ENCODE measurements around the gene LOX. TPM values are rescaled to one million over a fixed set of nuclear protein-coding genes. Genes with fewer than 3 reads are reported as not detected.
A peak's percentile ranks its signal among the peaks of the same experiment; 100 is the strongest.

Gene LOX
- total RNA-seq, 2 experiments from 2014 or later: not detected

DNA sequence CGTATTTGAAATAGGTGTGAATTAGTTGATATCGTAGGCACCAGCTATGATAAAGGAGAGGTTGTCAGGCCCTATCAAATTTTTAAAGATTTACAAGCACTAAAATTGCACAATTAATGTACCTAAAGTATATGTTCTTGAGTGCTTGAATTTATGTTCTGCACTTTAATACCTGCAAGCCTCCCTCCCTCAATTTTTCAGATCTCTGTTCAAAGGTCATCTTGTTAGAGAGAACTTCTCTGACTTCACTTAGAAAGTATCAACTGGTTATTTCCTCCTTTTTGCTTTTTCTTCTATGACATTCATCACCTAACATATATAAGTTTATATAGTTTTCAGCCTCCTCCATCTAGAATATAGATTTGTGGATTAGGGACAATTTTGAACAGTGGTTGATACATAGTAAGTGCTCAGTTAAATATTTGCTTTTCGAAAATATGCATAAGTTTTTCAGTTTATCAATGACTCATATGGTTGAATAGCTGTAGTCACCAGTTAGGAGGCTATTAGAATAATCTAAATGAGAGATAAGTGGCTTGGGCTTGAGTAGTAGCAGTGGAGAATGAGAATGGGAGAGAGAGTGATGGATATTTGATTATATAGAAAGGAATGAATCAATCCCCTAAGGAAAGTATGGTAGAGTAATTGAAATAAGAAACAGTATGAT lies 37.3 kb downstream of the LOX start:
- Mint-ChIP-seq H3K27me3 (no peaks in the 10 kb centered on the region), H3K9me3 (peaks cover 11% of the 10 kb centered on the region), H3K36me3 (peaks cover 27% of the 10 kb centered on the region), H3K4me3 (no peak overlapping the region), H3K4me1 (no peaks in the 10 kb centered on the region), H3K27ac (no peak overlapping the region)
- no peak for DNase-seq

DNA sequence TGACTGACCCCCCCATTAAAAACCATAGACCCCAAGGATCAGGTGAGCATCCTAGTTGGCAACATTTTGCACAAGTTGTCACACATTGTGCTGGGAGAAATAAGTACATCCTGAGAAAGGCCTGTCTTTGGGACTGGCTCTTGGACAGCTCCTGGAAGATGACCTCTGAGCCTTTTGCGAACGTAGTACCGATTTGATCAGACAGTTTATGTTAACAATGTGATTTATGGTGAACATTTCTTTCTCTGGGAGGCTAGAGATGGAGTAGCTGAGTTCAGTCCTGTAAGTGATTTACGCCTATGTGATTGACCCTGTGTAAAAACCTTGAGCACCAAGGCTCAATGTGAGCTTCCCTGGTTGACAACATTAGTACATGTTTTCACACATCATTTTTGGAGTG lies 41.7 kb downstream of the LOX start:
- DNase-seq: no peak
- no peak overlapping the region for H3K27ac Mint-ChIP-seq
- H3K4me3 Mint-ChIP-seq: no peak overlapping the region
- H3K4me1 Mint-ChIP-seq: no peaks in the 10 kb centered on the region
- H3K36me3 Mint-ChIP-seq: peaks cover 21% of the 10 kb centered on the region
- H3K9me3 Mint-ChIP-seq: no peaks in the 10 kb centered on the region
- no peaks in the 10 kb centered on the region for H3K27me3 Mint-ChIP-seq

DNA sequence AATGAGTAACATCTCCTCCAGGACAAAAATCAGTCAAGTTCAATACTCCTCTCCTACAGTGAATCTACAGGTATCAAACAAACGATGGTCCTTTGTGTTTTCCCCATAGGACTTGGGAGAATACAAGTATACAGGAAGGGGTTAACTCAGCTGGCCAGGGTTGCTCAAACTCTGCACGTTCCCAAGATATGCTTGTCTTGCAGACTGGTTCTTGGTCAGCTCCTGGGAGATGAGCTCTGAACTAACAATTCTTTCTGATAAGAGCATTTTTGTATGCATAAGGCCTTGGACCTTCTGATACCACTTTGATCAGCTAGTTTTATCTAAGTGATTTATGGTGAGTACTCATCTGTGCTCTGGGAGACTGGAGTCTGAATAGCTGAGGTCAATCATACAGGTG lies 42.1 kb downstream of the LOX start:
- DNase-seq: no peak
- Mint-ChIP-seq H3K36me3 (peaks cover 25% of the 10 kb centered on the region), H3K4me3 (no peak overlapping the region), H3K9me3 (no peaks in the 10 kb centered on the region), H3K27ac (no peak overlapping the region), H3K27me3 (no peaks in the 10 kb centered on the region), H3K4me1 (no peaks in the 10 kb centered on the region)

DNA sequence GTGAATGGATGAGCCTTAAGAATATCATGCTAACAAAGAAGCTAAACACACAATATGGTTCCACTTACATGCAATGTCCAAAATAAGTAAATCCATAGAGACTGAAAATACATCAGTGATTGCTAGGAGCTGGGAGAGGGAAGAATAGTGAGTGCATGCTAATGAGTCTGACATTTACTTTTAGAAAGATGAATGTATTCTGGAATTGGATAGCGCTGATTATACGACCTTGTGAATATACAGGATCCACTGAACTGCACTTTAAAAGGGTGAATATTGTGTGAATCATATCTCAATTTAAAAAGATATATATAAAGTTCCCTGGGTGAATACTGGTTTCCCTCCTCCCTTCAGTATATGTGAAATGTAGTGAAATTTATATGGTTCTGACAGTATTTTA lies 46.2 kb downstream of the LOX start:
- Mint-ChIP-seq H3K9me3 (no peaks in the 10 kb centered on the region), H3K27me3 (no peaks in the 10 kb centered on the region), H3K36me3 (peaks cover 37% of the 10 kb centered on the region), H3K4me1 (peaks cover 2% of the 10 kb centered on the region), H3K4me3 (no peak overlapping the region), H3K27ac (no peak overlapping the region)
- no peak for DNase-seq

DNA sequence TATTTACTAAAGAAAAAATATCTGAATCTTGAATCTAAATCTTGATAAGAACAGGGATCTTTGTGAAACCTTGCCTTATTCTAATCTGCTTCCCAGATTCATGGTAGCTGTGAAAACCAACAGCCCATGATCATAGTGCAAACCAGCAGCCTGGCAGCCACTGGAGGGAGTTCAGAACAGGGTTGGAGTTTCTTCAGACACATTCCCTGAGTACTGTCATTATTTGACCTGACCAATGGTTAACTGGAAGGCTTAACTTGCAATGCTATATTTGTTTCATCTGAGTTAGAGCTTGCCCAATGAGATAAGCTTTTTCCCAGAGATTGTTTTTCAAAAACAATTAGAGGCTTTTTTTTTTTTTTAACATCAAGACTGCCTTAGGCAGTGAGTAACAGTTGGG lies 47.8 kb downstream of the LOX start:
- H3K4me1 Mint-ChIP-seq: peaks cover 2% of the 10 kb centered on the region
- H3K36me3 Mint-ChIP-seq: peaks cover 40% of the 10 kb centered on the region
- DNase-seq: no peak
- H3K4me3 Mint-ChIP-seq: no peak overlapping the region
- no peaks in the 10 kb centered on the region for H3K9me3 Mint-ChIP-seq
- no peak overlapping the region for H3K27ac Mint-ChIP-seq
- no peaks in the 10 kb centered on the region for H3K27me3 Mint-ChIP-seq

DNA sequence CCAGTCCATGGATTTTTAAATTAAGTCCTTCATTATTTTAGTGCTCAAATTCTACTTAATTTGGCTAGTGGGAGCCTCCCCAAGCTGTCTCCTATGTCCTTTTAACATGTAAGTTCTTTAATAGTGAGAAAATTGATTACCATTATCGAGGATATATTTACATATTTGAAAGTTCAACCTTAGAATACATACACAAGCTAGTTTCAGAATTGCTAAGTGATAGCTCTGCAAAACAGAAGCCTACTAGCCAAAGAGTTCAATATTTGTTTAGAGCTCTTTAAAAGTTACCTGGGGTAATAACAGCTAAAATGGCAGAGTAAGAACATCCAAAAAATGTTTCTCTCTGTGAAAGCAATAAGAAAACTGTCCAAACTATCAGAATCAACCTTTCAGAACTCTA lies 48.2 kb downstream of the LOX start:
- H3K36me3 Mint-ChIP-seq: peaks cover 37% of the 10 kb centered on the region
- H3K9me3 Mint-ChIP-seq: no peaks in the 10 kb centered on the region
- no peak overlapping the region for H3K27ac Mint-ChIP-seq
- no peak for DNase-seq
- H3K27me3 Mint-ChIP-seq: no peaks in the 10 kb centered on the region
- peaks cover 2% of the 10 kb centered on the region for H3K4me1 Mint-ChIP-seq
- H3K4me3 Mint-ChIP-seq: no peak overlapping the region

DNA sequence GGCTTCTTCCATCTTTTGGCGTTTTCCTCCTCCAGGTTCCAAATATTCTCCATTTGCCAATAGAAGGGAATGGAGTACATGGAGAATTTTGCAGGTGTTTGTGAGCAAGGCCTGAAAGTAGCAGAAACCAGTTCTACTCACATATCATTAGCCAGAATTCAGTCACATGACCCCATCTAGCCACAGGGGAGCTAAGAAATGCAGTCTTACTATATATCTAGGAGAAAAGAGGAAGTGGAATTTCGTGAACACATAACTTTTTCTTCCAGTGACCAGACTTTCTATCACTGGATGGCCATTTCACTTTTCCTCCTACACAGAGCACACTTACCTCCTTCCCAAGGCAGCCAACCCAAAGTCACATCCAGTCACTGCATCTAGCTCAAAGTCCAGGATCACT lies 55.1 kb downstream of the LOX start:
- Mint-ChIP-seq H3K27ac (no peak overlapping the region), H3K36me3 (peaks cover 43% of the 10 kb centered on the region), H3K4me1 (peaks cover 11% of the 10 kb centered on the region), H3K4me3 (no peak overlapping the region), H3K27me3 (no peaks in the 10 kb centered on the region), H3K9me3 (no peaks in the 10 kb centered on the region)
- no peak for DNase-seq

DNA sequence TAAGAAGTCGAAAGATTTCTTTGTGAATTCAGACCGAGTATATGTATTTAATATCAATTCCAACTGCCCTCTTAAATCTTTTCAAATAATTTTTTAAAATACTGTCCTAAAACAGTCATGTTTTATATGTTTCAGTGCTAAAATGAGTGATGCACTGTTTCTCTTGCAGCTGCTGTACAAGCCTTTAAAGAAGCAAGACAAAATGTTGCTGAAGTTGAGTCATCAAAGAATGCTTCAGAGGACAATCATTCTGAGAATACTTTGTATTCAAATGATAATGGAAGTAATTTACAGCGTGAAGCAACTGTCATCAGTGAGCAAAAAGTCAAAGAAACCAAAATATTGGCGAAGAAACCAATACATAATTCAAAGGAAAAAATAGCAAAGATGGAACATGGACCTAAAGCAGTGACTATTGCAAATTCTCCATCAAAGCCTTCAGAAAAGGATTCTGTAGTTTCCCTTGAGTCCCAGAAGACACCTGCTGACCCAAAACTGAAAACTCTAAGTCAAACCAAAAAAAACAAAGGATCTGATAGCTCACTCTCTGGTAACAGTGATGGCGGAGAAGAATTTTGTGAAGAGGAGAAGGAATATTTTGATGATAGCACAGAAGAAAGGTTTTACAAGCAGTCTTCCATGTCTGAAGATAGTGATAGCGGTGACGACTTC lies 58.0 kb downstream of the LOX start:
- H3K36me3 Mint-ChIP-seq: peaks cover 47% of the 10 kb centered on the region
- no peaks in the 10 kb centered on the region for H3K9me3 Mint-ChIP-seq
- DNase-seq: no peak
- no peak overlapping the region for H3K4me3 Mint-ChIP-seq
- H3K27ac Mint-ChIP-seq: peak overlapping the region; percentile 27
- H3K4me1 Mint-ChIP-seq: peaks cover 9% of the 10 kb centered on the region
- no peaks in the 10 kb centered on the region for H3K27me3 Mint-ChIP-seq

DNA sequence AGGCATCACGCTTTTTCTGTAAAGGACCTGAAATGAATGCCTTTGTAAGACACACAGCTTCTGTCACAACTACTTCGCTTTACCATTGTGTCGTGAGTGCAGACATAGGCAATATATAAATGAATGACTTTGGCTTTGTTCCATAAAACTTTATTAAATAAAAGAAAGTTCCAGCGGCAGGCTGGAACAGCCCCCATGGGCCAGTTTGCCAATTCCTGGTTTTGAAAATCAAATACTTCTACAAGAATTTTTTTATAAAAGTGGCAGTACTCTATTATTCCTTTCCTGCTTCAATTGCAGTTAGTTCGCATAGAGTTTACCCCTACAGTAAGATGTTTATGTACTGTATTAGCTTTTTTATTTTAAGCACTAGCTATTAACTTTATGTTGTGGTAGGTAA lies 62.6 kb downstream of the LOX start:
- Mint-ChIP-seq H3K36me3 (peaks cover 23% of the 10 kb centered on the region), H3K9me3 (no peaks in the 10 kb centered on the region), H3K4me3 (no peak overlapping the region), H3K4me1 (peaks cover 10% of the 10 kb centered on the region), H3K27me3 (no peaks in the 10 kb centered on the region), H3K27ac (no peak overlapping the region)
- no peak for DNase-seq

DNA sequence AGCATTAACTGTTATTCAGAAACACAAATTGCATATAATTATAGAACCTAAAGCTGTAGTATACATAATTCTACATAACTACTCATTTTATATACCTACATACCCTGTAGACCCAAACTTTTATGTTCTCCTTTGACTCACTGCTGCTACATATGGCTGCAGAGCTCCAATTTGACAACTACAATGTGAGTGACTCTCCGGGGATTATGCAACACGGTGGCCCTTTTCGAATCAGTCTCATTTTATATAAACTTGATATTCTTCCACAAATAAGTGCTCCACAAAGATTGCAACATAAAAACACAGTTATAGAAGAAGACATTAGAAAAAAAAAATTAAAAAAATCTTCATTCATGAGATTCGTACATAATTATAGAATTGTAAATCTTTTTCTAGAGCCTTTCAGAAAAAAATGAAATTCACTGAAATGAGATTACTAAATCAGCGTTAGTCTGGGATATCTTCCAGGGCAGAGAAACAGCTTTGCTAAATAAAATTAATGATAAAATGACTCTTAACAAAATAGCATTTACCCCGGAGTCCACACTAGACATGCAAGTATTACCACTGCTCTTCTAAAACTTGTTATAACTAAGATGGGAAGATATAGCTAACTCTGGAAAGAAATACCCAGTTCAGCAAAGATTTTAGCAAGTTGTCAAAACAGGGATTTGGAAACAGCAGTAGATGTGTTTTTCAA lies 63.7 kb downstream of the LOX start:
- peaks cover 21% of the 10 kb centered on the region for H3K36me3 Mint-ChIP-seq
- peaks cover 9% of the 10 kb centered on the region for H3K4me1 Mint-ChIP-seq

More for the DNA sequence above, 63.7 kb downstream of the LOX start:
- no peaks in the 10 kb centered on the region for H3K9me3 Mint-ChIP-seq
- DNase-seq: no peak
- H3K27me3 Mint-ChIP-seq: no peaks in the 10 kb centered on the region
- no peak overlapping the region for H3K27ac Mint-ChIP-seq
- no peak overlapping the region for H3K4me3 Mint-ChIP-seq

Other genes starting within 250 kb of the LOX start
- not detected for gene FTMT, start 226.4 kb downstream of the LOX start, total RNA-seq
- gene SRFBP1, start 116.3 kb downstream of the LOX start, total RNA-seq: 10 to 100 TPM; 20.6 to 21.1 TPM
- under 1 TPM in 1 of 2 experiments, not detected in 1; 0.28 TPM for gene ZNF474, start 51.3 kb upstream of the LOX start, total RNA-seq
- not detected for gene SNCAIP, start 234.0 kb upstream of the LOX start, total RNA-seq

Data from activated naive CD8-positive, alpha-beta T cell treated with anti-CD3 and anti-CD28 coated beads for 36 hours (primary cell).